Measurements from ENCODE around the gene LSM7. TPM values are rescaled to one million over a fixed set of nuclear protein-coding genes. Genes with fewer than 3 reads are reported as not detected.
A peak's percentile ranks its signal among the peaks of the same experiment; 100 is the strongest.

Gene LSM7
- total and polyA plus RNA-seq, 2 of the 13 experiments (the other 11 are each of a cell fraction or from before 2014, with no cell fraction given), result 140 to 205 TPM

GRCh38 chr19:2290441-2291184 lies 37.8 kb downstream of the LSM7 start:
- no peak overlapping the region for H2AFZ ChIP-seq (ENCODE audit: low read length)
- 50% methylated on average over 14 of the region's 82 CpGs for WGBS (ENCODE audit: low lambda C conversion rate)
- peak overlapping the region; percentile 66; the same call in 1 of the 2 replicates for H3K4me2 ChIP-seq (ENCODE audit: low read depth, low read length)
- no peaks in the 10 kb centered on the region for H3K36me3 ChIP-seq (replicated peaks in 1 of 2; ENCODE audit: control insufficient read depth in 1 of 2, insufficient read depth in 2 of 2, low read length in 2 of 2)
- H3K4me1 ChIP-seq (ENCODE audit: insufficient read depth, low read length), result peaks cover 46% of the 10 kb centered on the region
- no peak overlapping the region for H3K27ac ChIP-seq (ENCODE audit: extremely low read length, insufficient read depth, low read length)
- in situ Hi-C loops (cut with HindIII; ENCODE audit: extremely low pct_ligation_motif_present, low pct_unique_long_range_greater_than_20kb), result no loop called here
- no peaks in the 10 kb centered on the region for H3K79me2 ChIP-seq (ENCODE audit: insufficient read depth, low read length)
- no peaks in the 10 kb centered on the region for H3K9me3 ChIP-seq (ENCODE audit: low read length)
- POLR2A ChIA-PET, result no interaction called here
- no peak for DNase-seq (ENCODE audit: low spot score)
- H3K9ac ChIP-seq (ENCODE audit: insufficient read depth, low read depth, low read length), result no peak overlapping the region
- BruUV-seq (replicated peaks), result no TSS peak
- peak; percentile 6 for ATAC-seq
- intact Hi-C loops (cut with micrococcal nuclease; ENCODE audit: unreplicated experiment), result no loop called here
- peaks cover 31 to 96% of the 10 kb centered on the region in 2 experiments for H3K27me3 ChIP-seq (ENCODE audit: control insufficient read depth in 1 of 2, insufficient read depth in 2 of 2, low read length in 2 of 2)
- TF ChIP-seq CREBL2 (CRISPR knock-in tag; IDR thresholded peaks at IDR 0.05; ENCODE audit: borderline replicate concordance) (no peak), IKZF1 (IDR thresholded peaks at IDR 0.05) (no peak), HNRNPLL (IDR thresholded peaks at IDR 0.05; ENCODE audit: low read depth, low read length, poor library complexity, severe bottlenecking) (peak; percentile 30), ZNF501 (CRISPR knock-in tag; IDR thresholded peaks at IDR 0.05) (peak; percentile 20; the same call in 1 of the 2 replicates), KDM5B (CRISPR knock-in tag; IDR thresholded peaks at IDR 0.05; ENCODE audit: borderline replicate concordance) (peak; percentile 25; the same call in 1 of the 2 replicates), ZNF883 (CRISPR knock-in tag; IDR thresholded peaks at IDR 0.05; ENCODE audit: not compliant biosample characterization) (peak; percentile 7), ZFX (CRISPR knock-in tag; IDR thresholded peaks at IDR 0.05; ENCODE audit: low read depth) (0 out of 2 replicates have a peak, but pooled peaks have one; percentile 2)
- CTCF ChIA-PET (ENCODE audit: low intra/inter-chr PET ratio, low total read pairs), result no interaction called here
- FAIRE-seq, result no peak
- H4K20me1 ChIP-seq (ENCODE audit: insufficient read depth, low read length), result no peaks in the 10 kb centered on the region; the same call in 1 of the 2 replicates
- peak overlapping the region in 1 of 3 experiments; percentile 52; a peak in 2 of 6 replicates for H3K4me3 ChIP-seq (replicated peaks in 1 of 3; ENCODE audit: insufficient read depth in 1 of 3, low read depth in 2 of 3, low read length in 3 of 3)

All from HepG2 (cell line).